Thyroid gland (tissue), 4 donors: ENCODE measurements around the gene XRN2. TPM values are rescaled to one million over a fixed set of nuclear protein-coding genes. Genes with fewer than 3 reads are reported as not detected.

Source experiments
- DNase-seq, 2 donors: peaks; one replicate each; pipeline ENCODE4 v3.0.0-alpha.2; 2019
- H3K27ac ChIP-seq, 3 donors: fragments of 200-600 bp; sonication (generic); 1 replicate in 2 of 3; 2 replicates in 1 of 3; pipeline ENCODE4 v1.5.1; 2016 to 2019; ENCODE audit warnings: mild to moderate bottlenecking in 1 of 3, moderate library complexity in 1 of 3
- H3K27me3 ChIP-seq: fragments of 200-600 bp; sonication (generic); one replicate; pipeline ENCODE4 v1.5.1; 2019
- H3K36me3 ChIP-seq, 2 donors: fragments of 200-600 bp; sonication (generic); one replicate each; pipeline ENCODE4 v1.5.1; 2016 to 2019
- H3K4me1 ChIP-seq, 2 donors: fragments of 200-600 bp; sonication (generic); one replicate each; pipeline ENCODE4 v1.5.1; 2017 to 2019
- H3K4me3 ChIP-seq, 3 donors: fragments of 200-600 bp; sonication (generic); replicated peaks in 1 of 3; 1 replicate in 2 of 3; 2 replicates in 1 of 3; pipeline ENCODE4 v1.5.1; 2016; ENCODE audit warnings: mild to moderate bottlenecking in 1 of 3
- H3K9me3 ChIP-seq: fragments of 200-600 bp; sonication (generic); one replicate; pipeline ENCODE4 v1.5.1; 2017
- CTCF ChIP-seq, 6 experiments: fragments of 200-600 bp in 3 of 6; fragments of 450-650 bp in 3 of 6; sonication (generic) in 3 of 6; IDR thresholded peaks; one replicate each; pipeline ENCODE4 v1.5.1; 2016 to 2019; ENCODE audit warnings: antibody characterized with exemption in 6 of 6, mild to moderate bottlenecking in 2 of 6, inconsistent platforms in 1 of 6, moderate library complexity in 1 of 6
- POLR2A ChIP-seq, 2 donors: fragments of 450-650 bp; IDR thresholded peaks; one replicate each; pipeline ENCODE4 v1.6.1; 2017; ENCODE audit warnings: antibody characterized with exemption in 2 of 2, mild to moderate bottlenecking in 2 of 2, moderate library complexity in 1 of 2
- WGBS, 2 donors: methylation state at CpG; one replicate each; pipeline ENCODE4 v1.1.5; 2017; 5-methylcytosine and 5-hydroxymethylcytosine counted together
- intact Hi-C: fragments of 100-400 bp; cut with DNase I; formaldehyde crosslinking; loops from one replicate; pipeline ENCODE4 v1.15.1; 2023
- total RNA-seq, 4 donors: library from RNA; depleted of rRNA; stranded (reverse); fragments of >200 nt; gene quantifications; one replicate each; pipeline ENCODE4 v1.2.3, GENCODE V29; 2016

The XRN2 gene
- total RNA-seq, 4 donors from 2014 or later, result 76.7 to 87.5 (median 80.1) TPM

GRCh38 chr20:21372016-21372415 is 68.9 kb downstream of the XRN2 start:
- no peak overlapping the region for H3K27ac ChIP-seq
- intact Hi-C loops, result no loop called here
- TF ChIP-seq CTCF (IDR thresholded peaks at IDR 0.05), result no peak
- no peak for TF ChIP-seq POLR2A (IDR thresholded peaks at IDR 0.05)
- H3K9me3 ChIP-seq, result no peaks in the 10 kb centered on the region
- 92 to 94% methylated on average over 2 of the region's 2 CpGs for WGBS, 2 donors
- H3K4me1 ChIP-seq, result no peaks in the 10 kb centered on the region
- peaks cover 0 to 13% of the 10 kb centered on the region in 2 donors for H3K36me3 ChIP-seq
- H3K4me3 ChIP-seq, result no peak overlapping the region
- no peaks in the 10 kb centered on the region for H3K27me3 ChIP-seq
- DNase-seq, result no peak

- Histone ChIP-seq H3K4me1 (no peaks in the 10 kb centered on the region), H3K27ac (no peak overlapping the region), H3K4me3 (no peak overlapping the region), H3K27me3 (no peaks in the 10 kb centered on the region), H3K9me3 (no peaks in the 10 kb centered on the region), H3K36me3 (peaks cover 0 to 8% of the 10 kb centered on the region in 2 donors)
- WGBS, 2 donors, result 80 to 82% methylated on average over 1 of the region's 1 CpG
- no peak for DNase-seq
- TF ChIP-seq POLR2A (IDR thresholded peaks at IDR 0.05) (no peak), CTCF (IDR thresholded peaks at IDR 0.05) (no peak)
- intact Hi-C loops, result no loop called here
These were observed 70.3 kb downstream of the XRN2 start for GRCh38 chr20:21373436-21373835.

GRCh38 chr20:21376626-21377025 is 73.5 kb downstream of the XRN2 start:
- intact Hi-C loops, result no loop called here
- WGBS, 2 donors, result 96 to 97% methylated on average over 3 of the region's 3 CpGs

DNA sequence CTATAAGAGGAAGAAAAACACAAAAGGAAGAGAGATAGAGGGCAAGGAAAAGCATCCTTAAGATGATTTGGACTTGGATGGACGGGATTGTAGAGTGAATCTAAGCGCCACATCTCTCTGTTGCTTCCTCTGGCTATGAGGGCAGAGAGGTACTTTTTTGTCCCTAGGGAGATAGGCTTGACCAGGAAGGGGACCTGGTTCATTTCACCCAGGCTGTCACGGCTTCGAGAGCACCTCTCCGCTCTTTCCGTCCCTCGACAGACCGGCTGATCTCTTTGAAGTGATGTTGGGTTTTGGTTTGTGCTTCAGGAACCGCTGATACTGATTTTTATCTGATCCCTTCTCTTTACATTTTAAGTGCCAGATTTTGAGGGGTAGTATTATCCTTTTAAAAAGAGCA is 74.6 kb downstream of the XRN2 start:
- DNase-seq, result no peak
- intact Hi-C loops, result no loop called here
- no peak overlapping the region for H3K27ac ChIP-seq
- no peak overlapping the region for H3K4me3 ChIP-seq
- TF ChIP-seq CTCF (IDR thresholded peaks at IDR 0.05), result no peak
- TF ChIP-seq POLR2A (IDR thresholded peaks at IDR 0.05), result no peak
- 93 to 94% methylated on average over 9 of the region's 9 CpGs for WGBS, 2 donors
- H3K4me1 ChIP-seq, result no peaks in the 10 kb centered on the region
- H3K9me3 ChIP-seq, result no peaks in the 10 kb centered on the region
- H3K36me3 ChIP-seq, result peaks cover 6 to 12% of the 10 kb centered on the region in 2 donors
- H3K27me3 ChIP-seq, result no peaks in the 10 kb centered on the region

More at GRCh38 chr20:21376626-21377025, 73.5 kb downstream of the XRN2 start:
- no peak for TF ChIP-seq POLR2A (IDR thresholded peaks at IDR 0.05)
- no peak for TF ChIP-seq CTCF (IDR thresholded peaks at IDR 0.05)
- Histone ChIP-seq H3K27me3 (no peaks in the 10 kb centered on the region), H3K9me3 (no peaks in the 10 kb centered on the region), H3K4me3 (no peak overlapping the region), H3K4me1 (no peaks in the 10 kb centered on the region), H3K36me3 (peaks cover 0 to 6% of the 10 kb centered on the region in 2 donors), H3K27ac (no peak overlapping the region)
- DNase-seq, result no peak

DNA sequence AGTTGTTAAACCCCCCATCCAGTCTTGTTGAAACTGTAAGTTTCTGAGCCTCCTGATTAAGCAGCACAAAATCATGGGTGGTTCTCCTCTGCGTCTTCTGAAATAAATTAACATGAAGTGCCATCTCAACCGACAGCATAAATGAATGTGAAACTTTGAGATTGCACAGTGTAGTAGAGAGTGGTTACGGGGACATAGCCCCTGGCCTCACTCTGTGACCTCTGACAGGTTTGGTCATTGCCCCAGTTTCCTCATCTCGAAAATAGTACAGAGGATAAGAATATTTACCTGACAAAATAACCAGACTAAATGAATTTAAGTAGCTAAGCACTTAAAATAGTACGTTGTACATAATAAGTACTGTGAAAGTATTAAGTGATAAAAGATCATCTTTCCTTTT is 75.1 kb downstream of the XRN2 start:
- intact Hi-C loops, result no loop called here
- H3K27ac ChIP-seq, result no peak overlapping the region
- no peak overlapping the region for H3K4me3 ChIP-seq
- no peaks in the 10 kb centered on the region for H3K4me1 ChIP-seq
- no peaks in the 10 kb centered on the region for H3K9me3 ChIP-seq
- TF ChIP-seq POLR2A (IDR thresholded peaks at IDR 0.05) (no peak), CTCF (IDR thresholded peaks at IDR 0.05) (no peak)
- H3K27me3 ChIP-seq, result no peaks in the 10 kb centered on the region
- 92 to 93% methylated on average over 5 of the region's 5 CpGs for whole genome bisulfite sequencing, 2 donors
- no peak for DNase-seq
- H3K36me3 ChIP-seq, result peaks cover 9 to 14% of the 10 kb centered on the region in 2 donors
